GM19023 (cell line): Measurements from ENCODE around the gene GLG1.
A peak's percentile ranks its signal among the peaks of the same experiment; 100 is the strongest.
"Not testable (repeated sequence)": the region's sequence is repeated elsewhere in the genome, so short reads cannot be mapped to it uniquely, and the experiment has no call there.

Experiments
- ATAC-seq: cut with Tn5 transposase; IDR thresholded peaks from one replicate; pipeline ENCODE4 v1.9.1; 2021; ENCODE audit warnings: mild to moderate bottlenecking, moderate library complexity; ENCODE audit not compliant: unreplicated experiment

The GLG1 gene

GRCh38 chr16:74606521-74607309 is at the start of gene GLG1:
TSS of gene GLG1 (minus strand) at chr16:74607114. CDS start at chr16:74607094, 20 bp downstream.
- ATAC-seq, result peak; percentile 94

GRCh38 chr16:74654536-74655050 is 47.7 kb upstream of the GLG1 start:
- ATAC-seq, result no peak

- ATAC-seq, result not testable (repeated sequence)
These were observed 46.0 kb upstream of the GLG1 start for GRCh38 chr16:74652883-74653282.

- no peak for ATAC-seq
These were observed 45.3 kb upstream of the GLG1 start for GRCh38 chr16:74652249-74652648.

GRCh38 chr16:74651841-74652240 is 44.9 kb upstream of the GLG1 start:
- ATAC-seq, result no peak

- ATAC-seq, result no peak
These were observed 44.2 kb upstream of the GLG1 start for GRCh38 chr16:74650966-74651567.

GRCh38 chr16:74649839-74650504 is 43.1 kb upstream of the GLG1 start:
- no peak for ATAC-seq

- ATAC-seq, result no peak
These were observed 35.1 kb upstream of the GLG1 start for GRCh38 chr16:74641969-74642368.

GRCh38 chr16:74637742-74638453 is 31.0 kb upstream of the GLG1 start:
- no peak for ATAC-seq

GRCh38 chr16:74635303-74635702 is 28.4 kb upstream of the GLG1 start:
- no peak for ATAC-seq

GRCh38 chr16:74633686-74634085 is 26.8 kb upstream of the GLG1 start:
- ATAC-seq, result no peak

- ATAC-seq, result peak; percentile 26
These were observed 20.7 kb upstream of the GLG1 start for GRCh38 chr16:74627506-74628220.

GRCh38 chr16:74626741-74627416 is 20.0 kb upstream of the GLG1 start:
- peak; percentile 53 for ATAC-seq

GRCh38 chr16:74625500-74626350 is 18.8 kb upstream of the GLG1 start:
- ATAC-seq, result no peak

- ATAC-seq, result no peak
These were observed 16.9 kb upstream of the GLG1 start for GRCh38 chr16:74623839-74624235.

GRCh38 chr16:74623214-74623838 is 16.4 kb upstream of the GLG1 start:
- no peak for ATAC-seq

- ATAC-seq, result no peak
These were observed 15.1 kb upstream of the GLG1 start for GRCh38 chr16:74622005-74622404.

GRCh38 chr16:74617206-74617788 is 10.4 kb upstream of the GLG1 start:
- ATAC-seq, result no peak
